NCI-H2107 treated with DMSO at 0.1 percent for 48 hours (cell line): ENCODE data around the gene POLR1D.

ENCODE experiments used
- DNase-seq: peaks from one replicate; lab custom pipeline; 2025; ENCODE audit not compliant: unreplicated experiment; lab: John Stamatoyannopoulos, UW

Gene POLR1D

GRCh38 chr13:27621366-27622101, at the start of gene POLR1D:
TSS of gene POLR1D (plus strand) at chr13:27621892. CDS start at chr13:27621984, 92 bp downstream.
- DNase-seq: peak; percentile 76

- no peak for DNase-seq
These were observed 49.3 kb upstream of the POLR1D start for GRCh38 chr13:27572234-27572901.

- DNase-seq: no peak
These were observed 48.4 kb upstream of the POLR1D start for GRCh38 chr13:27573265-27573664.

GRCh38 chr13:27574661-27575060, 47.0 kb upstream of the POLR1D start:
- DNase-seq: no peak

- DNase-seq: no peak
These were observed 43.3 kb upstream of the POLR1D start for GRCh38 chr13:27578121-27579030.

GRCh38 chr13:27583645-27584044, 38.0 kb upstream of the POLR1D start:
- DNase-seq: no peak

GRCh38 chr13:27587095-27587746, 34.5 kb upstream of the POLR1D start:
- DNase-seq: no peak

- no peak for DNase-seq
These were observed 33.3 kb upstream of the POLR1D start for GRCh38 chr13:27588405-27588804.

GRCh38 chr13:27592865-27593264, 28.8 kb upstream of the POLR1D start:
- no peak for DNase-seq

- no peak for DNase-seq
These were observed 28.4 kb upstream of the POLR1D start for GRCh38 chr13:27593267-27593666.

- no peak for DNase-seq
These were observed 26.5 kb upstream of the POLR1D start for GRCh38 chr13:27595055-27595811.

GRCh38 chr13:27599096-27599495, 22.6 kb upstream of the POLR1D start:
- no peak for DNase-seq

- DNase-seq: no peak
These were observed 21.7 kb upstream of the POLR1D start for GRCh38 chr13:27599845-27600553.

GRCh38 chr13:27600711-27601110, 21.0 kb upstream of the POLR1D start:
- DNase-seq: no peak

- no peak for DNase-seq
These were observed 20.5 kb upstream of the POLR1D start for GRCh38 chr13:27601208-27601607.

GRCh38 chr13:27601803-27602202, 19.9 kb upstream of the POLR1D start:
- no peak for DNase-seq

- no peak for DNase-seq
These were observed 16.6 kb upstream of the POLR1D start for GRCh38 chr13:27605099-27605498.

- no peak for DNase-seq
These were observed 16.0 kb upstream of the POLR1D start for GRCh38 chr13:27605610-27606200.

- no peak for DNase-seq
These were observed 14.6 kb upstream of the POLR1D start for GRCh38 chr13:27607125-27607524.
